Colonic mucosa (tissue), 4 donors: ENCODE results near the gene SLC25A1. TPM values are rescaled to one million over a fixed set of nuclear protein-coding genes. Genes with fewer than 3 reads are reported as not detected.
A peak's percentile ranks its signal among the peaks of the same experiment; 100 is the strongest.

Experiments used
- DNase-seq: peaks from one replicate; pipeline ENCODE4 v3.0.0-alpha.2; 2020
- H3K27ac ChIP-seq: fragments of 200-600 bp; one replicate; pipeline ENCODE4 v1.8.0; 2021
- H3K27me3 ChIP-seq: fragments of 200-600 bp; one replicate; pipeline ENCODE4 v1.8.0; 2021
- H3K36me3 ChIP-seq: fragments of 200-600 bp; one replicate; pipeline ENCODE4 v1.8.0; 2021
- H3K4me1 ChIP-seq: fragments of 200-600 bp; one replicate; pipeline ENCODE4 v1.8.0; 2021; ENCODE audit warnings: mild to moderate bottlenecking
- H3K4me3 ChIP-seq: fragments of 200-600 bp; one replicate; pipeline ENCODE4 v1.8.0; 2021
- H3K9ac ChIP-seq, 2 donors: one replicate each; pipeline ENCODE4 v1.7.0; 2013; ENCODE audit warnings: control low read depth in 2 of 2, low read depth in 2 of 2, low read length in 2 of 2
- H3K9me3 ChIP-seq: fragments of 200-600 bp; one replicate; pipeline ENCODE4 v1.8.0; 2021
- CTCF ChIP-seq: fragments of 200-600 bp; IDR thresholded peaks from one replicate; pipeline ENCODE4 v1.8.0; 2022; ENCODE audit warnings: antibody characterized with exemption, mild to moderate bottlenecking
- intact Hi-C: fragments of 100-400 bp; cut with DNase I; formaldehyde crosslinking; loops from one replicate; pipeline ENCODE4 v1.14.1; 2022
- total RNA-seq, 2 donors: library from RNA; stranded (reverse); fragmentation: NEBNext Ultra II Directional in 1 of 2; extraction: Animal tissue kit (Norgen Biotek cat#: 25700) in 1 of 2; gene quantifications; one replicate each; pipeline ENCODE4 v1.2.1, GENCODE V29; 2021
- donor health status: healthy.
- donor health status: DM: no; HTN: no; CAD: no.
- donor health status: DM: no; HTN: no; CAD: no.

SLC25A1 gene
- total RNA-seq, 2 donors from 2014 or later, result 191 to 218 TPM

GRCh38 chr22:19149047-19149883 lies 29.3 kb downstream of the SLC25A1 start:
- peaks cover 36% of the 10 kb centered on the region for H3K27me3 ChIP-seq
- H3K9me3 ChIP-seq, result no peaks in the 10 kb centered on the region
- DNase-seq, result no peak
- no peaks in the 10 kb centered on the region for H3K36me3 ChIP-seq
- no peaks in the 10 kb centered on the region for H3K4me1 ChIP-seq
- no peak overlapping the region for H3K9ac ChIP-seq
- H3K4me3 ChIP-seq, result peak overlapping the region; percentile 7
- no peak overlapping the region for H3K27ac ChIP-seq
- intact Hi-C loops, result loop anchor here (5.0 kb wide), 1 partner anchor 483 kb away; no protein-coding TSS in a partner anchor
- no peak for TF ChIP-seq CTCF

- Histone ChIP-seq H3K9me3 (no peaks in the 10 kb centered on the region), H3K4me1 (peaks cover 3% of the 10 kb centered on the region), H3K36me3 (no peaks in the 10 kb centered on the region), H3K27ac (no peak overlapping the region), H3K4me3 (no peak overlapping the region), H3K27me3 (peaks cover 36% of the 10 kb centered on the region), H3K9ac (no peak overlapping the region)
- DNase-seq, result no peak
- intact Hi-C loops, result loop anchor here (5.0 kb wide), 1 partner anchor 484 kb away; no protein-coding TSS in a partner anchor
- no peak for TF ChIP-seq CTCF
Observed at GRCh38 chr22:19148417-19149046, 30.0 kb downstream of the SLC25A1 start.

GRCh38 chr22:19147195-19147780 lies 31.2 kb downstream of the SLC25A1 start:
- H3K36me3 ChIP-seq, result no peaks in the 10 kb centered on the region
- H3K4me1 ChIP-seq, result peaks cover 6% of the 10 kb centered on the region
- H3K27me3 ChIP-seq, result peaks cover 36% of the 10 kb centered on the region
- TF ChIP-seq CTCF, result no peak
- no peak overlapping the region for H3K9ac ChIP-seq
- H3K4me3 ChIP-seq, result no peak overlapping the region
- intact Hi-C loops, result loop anchor here (5.0 kb wide), 1 partner anchor 485 kb away; no protein-coding TSS in a partner anchor
- H3K27ac ChIP-seq, result no peak overlapping the region
- no peak for DNase-seq
- no peaks in the 10 kb centered on the region for H3K9me3 ChIP-seq

GRCh38 chr22:19146215-19146968 lies 32.1 kb downstream of the SLC25A1 start:
- no peak for TF ChIP-seq CTCF
- Histone ChIP-seq H3K9ac (no peak overlapping the region), H3K27ac (no peak overlapping the region), H3K27me3 (peaks cover 28% of the 10 kb centered on the region), H3K36me3 (no peaks in the 10 kb centered on the region), H3K9me3 (no peaks in the 10 kb centered on the region), H3K4me3 (no peak overlapping the region), H3K4me1 (peaks cover 6% of the 10 kb centered on the region)
- intact Hi-C loops, result loop anchor here (5.0 kb wide), 1 partner anchor 486 kb away; no protein-coding TSS in a partner anchor
- no peak for DNase-seq

- DNase-seq, result no peak
Observed at GRCh38 chr22:19143967-19144400, 34.6 kb downstream of the SLC25A1 start.

More at GRCh38 chr22:19143967-19144400, 34.6 kb downstream of the SLC25A1 start:
- intact Hi-C loops, result loop anchor here (2.0 kb wide), 1 partner anchor 21 kb away; the partner anchor contains the start of gene DGCR2
- Histone ChIP-seq H3K27me3 (peaks cover 9% of the 10 kb centered on the region), H3K9ac (peak overlapping the region; percentile 73 to 81), H3K27ac (peak overlapping the region; percentile 59), H3K4me1 (peaks cover 6% of the 10 kb centered on the region), H3K9me3 (no peaks in the 10 kb centered on the region), H3K4me3 (peak overlapping the region; percentile 71), H3K36me3 (peaks cover 4% of the 10 kb centered on the region)
- TF ChIP-seq CTCF, result no peak
